Ishikawa (cell line): ENCODE data around the gene UST.

Experiments
- EGR1 ChIP-seq: IDR thresholded peaks from 2 replicates; pipeline ENCODE4 v1.6.1; 2012
- REST ChIP-seq: IDR thresholded peaks from 2 replicates; pipeline ENCODE4 v1.6.1; 2012; ENCODE audit warnings: low read depth, mild to moderate bottlenecking

GRCh38 chr6:148737806-148738205 is 9.0 kb upstream of the UST start:
- no peak for TF ChIP-seq REST
- TF ChIP-seq EGR1: no peak
